ENCODE data around the gene PPP2R2C.
A peak's percentile ranks its signal among the peaks of the same experiment; 100 is the strongest.

The PPP2R2C gene

DNA sequence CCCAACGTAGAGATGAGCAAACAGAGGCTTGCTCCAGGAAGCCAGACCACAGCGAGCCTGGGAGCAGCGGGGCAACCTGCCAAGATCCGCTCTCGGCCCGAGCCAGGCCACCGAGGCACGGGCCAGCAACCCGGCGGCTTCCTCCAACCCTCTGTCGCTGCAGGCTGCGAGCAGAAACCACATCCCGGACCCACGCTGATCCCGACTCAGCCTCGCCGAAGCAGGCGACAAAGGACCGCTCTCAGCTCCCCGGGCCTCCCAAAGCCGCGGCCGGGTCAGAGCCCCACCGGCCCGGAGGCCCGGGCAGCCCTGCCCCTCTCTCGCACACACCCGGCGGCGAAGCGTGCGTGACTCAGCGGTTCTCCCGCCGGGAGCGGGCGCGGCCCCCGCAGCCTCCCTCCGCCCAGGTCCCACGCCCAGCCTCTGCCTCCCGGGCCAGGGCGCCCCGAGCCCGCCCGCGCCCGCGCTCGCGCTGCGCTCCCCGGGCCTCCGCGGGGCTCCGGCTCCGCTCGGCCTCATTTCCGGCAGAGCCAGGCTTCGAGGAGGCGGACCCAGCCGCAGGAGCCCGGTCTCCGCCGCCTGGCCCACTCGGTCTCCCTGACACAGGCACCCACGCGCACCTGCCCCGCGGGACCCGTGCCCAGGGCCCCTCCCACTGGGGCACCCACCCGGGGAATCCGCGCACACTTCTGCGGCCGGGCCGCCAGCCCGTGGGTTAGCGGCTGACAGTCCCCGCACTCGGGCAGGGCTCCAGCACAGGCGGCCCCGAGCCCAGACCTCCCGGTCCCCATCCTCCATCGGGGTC lies 1.7 kb downstream of the PPP2R2C start:
- no peaks in the 10 kb centered on the region for H3K9me3 ChIP-seq (ENCODE audit: control insufficient read depth, insufficient read depth, low read depth, low read length)
- no peaks in the 10 kb centered on the region for H3K4me1 ChIP-seq (ENCODE audit: control insufficient read depth, insufficient read depth, low read length)
- ChIA-PET CTCF (no interaction called here), POLR2A (no interaction called here)
- H3K27ac ChIP-seq (ENCODE audit: extremely low read depth, low read depth, low read length), result peak overlapping the region; percentile 34; the same call in 1 of the 2 replicates
- H3K4me3 ChIP-seq (ENCODE audit: low read depth, low read length), result peak overlapping the region; percentile 54
- no peaks in the 10 kb centered on the region for H3K36me3 ChIP-seq (ENCODE audit: control insufficient read depth in 2 of 2, insufficient read depth in 1 of 2, low read length in 2 of 2)
- no peak for TF ChIP-seq ZNF596 (tag by site-specific recombination; IDR thresholded peaks at IDR 0.05)
- no peak for TF ChIP-seq ZNF426 (tag by site-specific recombination; IDR thresholded peaks at IDR 0.05)
- TF ChIP-seq, protein P1, sequence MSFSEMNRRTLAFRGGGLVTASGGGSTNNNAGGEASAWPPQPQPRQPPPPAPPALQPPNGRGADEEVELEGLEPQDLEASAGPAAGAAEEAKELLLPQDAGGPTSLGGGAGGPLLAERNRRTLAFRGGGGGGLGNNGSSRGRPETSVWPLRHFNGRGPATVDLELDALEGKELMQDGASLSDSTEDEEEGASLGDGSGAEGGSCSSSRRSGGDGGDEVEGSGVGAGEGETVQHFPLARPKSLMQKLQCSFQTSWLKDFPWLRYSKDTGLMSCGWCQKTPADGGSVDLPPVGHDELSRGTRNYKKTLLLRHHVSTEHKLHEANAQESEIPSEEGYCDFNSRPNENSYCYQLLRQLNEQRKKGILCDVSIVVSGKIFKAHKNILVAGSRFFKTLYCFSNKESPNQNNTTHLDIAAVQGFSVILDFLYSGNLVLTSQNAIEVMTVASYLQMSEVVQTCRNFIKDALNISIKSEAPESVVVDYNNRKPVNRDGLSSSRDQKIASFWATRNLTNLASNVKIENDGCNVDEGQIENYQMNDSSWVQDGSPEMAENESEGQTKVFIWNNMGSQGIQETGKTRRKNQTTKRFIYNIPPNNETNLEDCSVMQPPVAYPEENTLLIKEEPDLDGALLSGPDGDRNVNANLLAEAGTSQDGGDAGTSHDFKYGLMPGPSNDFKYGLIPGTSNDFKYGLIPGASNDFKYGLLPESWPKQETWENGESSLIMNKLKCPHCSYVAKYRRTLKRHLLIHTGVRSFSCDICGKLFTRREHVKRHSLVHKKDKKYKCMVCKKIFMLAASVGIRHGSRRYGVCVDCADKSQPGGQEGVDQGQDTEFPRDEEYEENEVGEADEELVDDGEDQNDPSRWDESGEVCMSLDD (tag by site-specific recombination; IDR thresholded peaks at IDR 0.05), result no peak
- no peak for TF ChIP-seq TRIM28 (IDR thresholded peaks at IDR 0.05; ENCODE audit: borderline replicate concordance, low read length)
- no peak for TF ChIP-seq ZNF639 (tag by site-specific recombination; IDR thresholded peaks at IDR 0.05)
- TF ChIP-seq ZNF24 (tag by site-specific recombination; IDR thresholded peaks at IDR 0.05), result no peak
- TF ChIP-seq, protein P2, sequence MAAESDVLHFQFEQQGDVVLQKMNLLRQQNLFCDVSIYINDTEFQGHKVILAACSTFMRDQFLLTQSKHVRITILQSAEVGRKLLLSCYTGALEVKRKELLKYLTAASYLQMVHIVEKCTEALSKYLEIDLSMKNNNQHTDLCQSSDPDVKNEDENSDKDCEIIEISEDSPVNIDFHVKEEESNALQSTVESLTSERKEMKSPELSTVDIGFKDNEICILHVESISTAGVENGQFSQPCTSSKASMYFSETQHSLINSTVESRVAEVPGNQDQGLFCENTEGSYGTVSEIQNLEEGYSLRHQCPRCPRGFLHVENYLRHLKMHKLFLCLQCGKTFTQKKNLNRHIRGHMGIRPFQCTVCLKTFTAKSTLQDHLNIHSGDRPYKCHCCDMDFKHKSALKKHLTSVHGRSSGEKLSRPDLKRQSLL (tag by site-specific recombination; IDR thresholded peaks at IDR 0.05), result no peak
- TF ChIP-seq ZNF302 (tag by site-specific recombination; IDR thresholded peaks at IDR 0.05; ENCODE audit: low read depth), result no peak
- no peak for TF ChIP-seq ZSCAN23 (tag by site-specific recombination; IDR thresholded peaks at IDR 0.05)
- TF ChIP-seq OVOL3 (tag by site-specific recombination; IDR thresholded peaks at IDR 0.05), result no peak
- TF ChIP-seq, protein P3, sequence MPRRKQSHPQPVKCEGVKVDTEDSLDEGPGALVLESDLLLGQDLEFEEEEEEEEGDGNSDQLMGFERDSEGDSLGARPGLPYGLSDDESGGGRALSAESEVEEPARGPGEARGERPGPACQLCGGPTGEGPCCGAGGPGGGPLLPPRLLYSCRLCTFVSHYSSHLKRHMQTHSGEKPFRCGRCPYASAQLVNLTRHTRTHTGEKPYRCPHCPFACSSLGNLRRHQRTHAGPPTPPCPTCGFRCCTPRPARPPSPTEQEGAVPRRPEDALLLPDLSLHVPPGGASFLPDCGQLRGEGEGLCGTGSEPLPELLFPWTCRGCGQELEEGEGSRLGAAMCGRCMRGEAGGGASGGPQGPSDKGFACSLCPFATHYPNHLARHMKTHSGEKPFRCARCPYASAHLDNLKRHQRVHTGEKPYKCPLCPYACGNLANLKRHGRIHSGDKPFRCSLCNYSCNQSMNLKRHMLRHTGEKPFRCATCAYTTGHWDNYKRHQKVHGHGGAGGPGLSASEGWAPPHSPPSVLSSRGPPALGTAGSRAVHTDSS (tag by site-specific recombination; IDR thresholded peaks at IDR 0.05), result no peak
- no peak for TF ChIP-seq ZSCAN30 (tag by site-specific recombination; IDR thresholded peaks at IDR 0.05)
- no peak for TF ChIP-seq ZNF768 (tag by site-specific recombination; IDR thresholded peaks at IDR 0.05)
- no peak for TF ChIP-seq SP7 (tag by site-specific recombination; IDR thresholded peaks at IDR 0.05)
- TF ChIP-seq, protein P4, sequence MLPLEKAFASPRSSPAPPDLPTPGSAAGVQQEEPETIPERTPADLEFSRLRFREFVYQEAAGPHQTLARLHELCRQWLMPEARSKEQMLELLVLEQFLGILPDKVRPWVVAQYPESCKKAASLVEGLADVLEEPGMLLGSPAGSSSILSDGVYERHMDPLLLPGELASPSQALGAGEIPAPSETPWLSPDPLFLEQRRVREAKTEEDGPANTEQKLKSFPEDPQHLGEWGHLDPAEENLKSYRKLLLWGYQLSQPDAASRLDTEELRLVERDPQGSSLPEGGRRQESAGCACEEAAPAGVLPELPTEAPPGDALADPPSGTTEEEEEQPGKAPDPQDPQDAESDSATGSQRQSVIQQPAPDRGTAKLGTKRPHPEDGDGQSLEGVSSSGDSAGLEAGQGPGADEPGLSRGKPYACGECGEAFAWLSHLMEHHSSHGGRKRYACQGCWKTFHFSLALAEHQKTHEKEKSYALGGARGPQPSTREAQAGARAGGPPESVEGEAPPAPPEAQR (tag by site-specific recombination; IDR thresholded peaks at IDR 0.05), result no peak
- TF ChIP-seq ZNF501 (tag by site-specific recombination; IDR thresholded peaks at IDR 0.05), result no peak
- no peak for TF ChIP-seq ZNF623 (tag by site-specific recombination; IDR thresholded peaks at IDR 0.05)
- TF ChIP-seq ZNF16 (tag by site-specific recombination; IDR thresholded peaks at IDR 0.05; ENCODE audit: low read depth), result no peak
- TF ChIP-seq KLF7 (tag by site-specific recombination; IDR thresholded peaks at IDR 0.05; ENCODE audit: borderline replicate concordance), result no peak
- TF ChIP-seq KLF9 (tag by site-specific recombination; IDR thresholded peaks at IDR 0.05; ENCODE audit: low read depth), result no peak
- 0 out of 2 replicates have a peak, but pooled peaks have one; percentile 25 for TF ChIP-seq ZNF76 (tag by site-specific recombination; IDR thresholded peaks at IDR 0.05; ENCODE audit: borderline replicate concordance, low read depth)
- TF ChIP-seq ZNF555 (tag by site-specific recombination; conservative IDR thresholded peaks at IDR 0.05), result no peak
- TF ChIP-seq ZNF394 (tag by site-specific recombination; IDR thresholded peaks at IDR 0.05; ENCODE audit: borderline replicate concordance), result peak; percentile 27; the same call in 1 of the 2 replicates
- TF ChIP-seq ZNF707 (tag by site-specific recombination; IDR thresholded peaks at IDR 0.05), result no peak
- no peak for TF ChIP-seq SP3 (tag by site-specific recombination; IDR thresholded peaks at IDR 0.05)
- TF ChIP-seq ZIC2 (tag by site-specific recombination; IDR thresholded peaks at IDR 0.05), result 0 out of 2 replicates have a peak, but pooled peaks have one; percentile 11
- TF ChIP-seq, protein P5, sequence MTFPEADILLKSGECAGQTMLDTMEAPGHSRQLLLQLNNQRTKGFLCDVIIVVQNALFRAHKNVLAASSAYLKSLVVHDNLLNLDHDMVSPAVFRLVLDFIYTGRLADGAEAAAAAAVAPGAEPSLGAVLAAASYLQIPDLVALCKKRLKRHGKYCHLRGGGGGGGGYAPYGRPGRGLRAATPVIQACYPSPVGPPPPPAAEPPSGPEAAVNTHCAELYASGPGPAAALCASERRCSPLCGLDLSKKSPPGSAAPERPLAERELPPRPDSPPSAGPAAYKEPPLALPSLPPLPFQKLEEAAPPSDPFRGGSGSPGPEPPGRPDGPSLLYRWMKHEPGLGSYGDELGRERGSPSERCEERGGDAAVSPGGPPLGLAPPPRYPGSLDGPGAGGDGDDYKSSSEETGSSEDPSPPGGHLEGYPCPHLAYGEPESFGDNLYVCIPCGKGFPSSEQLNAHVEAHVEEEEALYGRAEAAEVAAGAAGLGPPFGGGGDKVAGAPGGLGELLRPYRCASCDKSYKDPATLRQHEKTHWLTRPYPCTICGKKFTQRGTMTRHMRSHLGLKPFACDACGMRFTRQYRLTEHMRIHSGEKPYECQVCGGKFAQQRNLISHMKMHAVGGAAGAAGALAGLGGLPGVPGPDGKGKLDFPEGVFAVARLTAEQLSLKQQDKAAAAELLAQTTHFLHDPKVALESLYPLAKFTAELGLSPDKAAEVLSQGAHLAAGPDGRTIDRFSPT (tag by site-specific recombination; IDR thresholded peaks at IDR 0.05), result no peak
- peak; percentile 77 for TF ChIP-seq ZFHX2 (tag by site-specific recombination; conservative IDR thresholded peaks at IDR 0.05)
